ENCODE measurements around the gene CEACAM19. TPM values are rescaled to one million over a fixed set of nuclear protein-coding genes. Genes with fewer than 3 reads are reported as not detected.
"Not testable (repeated sequence)": the region's sequence is repeated elsewhere in the genome, so short reads cannot be mapped to it uniquely, and the experiment has no call there.

Gene CEACAM19
- polyA plus RNA-seq, 2 of the 4 experiments (the other 2 are of a cell fraction) = 7.2 to 8.2 TPM

DNA sequence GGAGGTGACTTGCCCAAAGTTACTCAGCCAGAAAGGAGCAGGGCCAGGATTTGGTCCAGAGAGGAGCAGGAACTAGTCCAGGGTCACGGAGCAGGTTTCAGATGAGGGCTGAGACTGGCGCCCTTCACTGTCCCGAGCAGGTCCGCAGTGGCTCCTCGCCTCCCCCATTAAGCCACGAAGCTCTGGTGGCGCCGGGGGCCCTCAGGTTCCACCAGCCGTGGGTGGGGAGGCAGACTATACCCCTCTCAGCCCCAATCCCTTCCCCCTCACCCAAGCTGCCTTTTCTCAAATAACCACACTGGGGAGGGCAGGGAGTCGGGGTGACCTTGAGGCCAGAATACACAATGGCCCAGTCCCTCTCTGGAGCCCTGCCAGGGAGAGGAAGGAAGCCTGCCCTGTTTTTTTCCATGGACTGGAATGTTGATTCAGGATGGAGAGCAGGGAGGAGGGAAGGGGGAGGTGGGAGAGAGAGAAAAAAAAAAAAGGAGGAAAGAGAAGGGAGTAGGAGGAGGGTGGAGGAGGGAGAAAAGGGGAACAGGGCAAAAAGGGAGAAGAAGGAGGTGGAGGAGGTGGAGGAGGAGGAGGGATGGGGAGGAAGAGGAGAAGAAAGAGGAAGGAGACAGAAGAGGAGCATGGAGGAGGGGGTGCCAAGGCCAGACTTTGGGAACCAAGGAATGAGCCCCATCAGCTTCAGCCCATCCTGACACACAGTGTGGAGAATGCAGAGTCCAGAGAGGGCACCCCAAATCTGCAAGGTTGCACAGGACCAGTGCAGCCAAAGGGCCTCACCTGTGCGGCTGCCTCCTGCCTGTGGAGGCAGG is 47.4 kb downstream of the CEACAM19 start (continued):
- TF ChIP-seq, protein P1, sequence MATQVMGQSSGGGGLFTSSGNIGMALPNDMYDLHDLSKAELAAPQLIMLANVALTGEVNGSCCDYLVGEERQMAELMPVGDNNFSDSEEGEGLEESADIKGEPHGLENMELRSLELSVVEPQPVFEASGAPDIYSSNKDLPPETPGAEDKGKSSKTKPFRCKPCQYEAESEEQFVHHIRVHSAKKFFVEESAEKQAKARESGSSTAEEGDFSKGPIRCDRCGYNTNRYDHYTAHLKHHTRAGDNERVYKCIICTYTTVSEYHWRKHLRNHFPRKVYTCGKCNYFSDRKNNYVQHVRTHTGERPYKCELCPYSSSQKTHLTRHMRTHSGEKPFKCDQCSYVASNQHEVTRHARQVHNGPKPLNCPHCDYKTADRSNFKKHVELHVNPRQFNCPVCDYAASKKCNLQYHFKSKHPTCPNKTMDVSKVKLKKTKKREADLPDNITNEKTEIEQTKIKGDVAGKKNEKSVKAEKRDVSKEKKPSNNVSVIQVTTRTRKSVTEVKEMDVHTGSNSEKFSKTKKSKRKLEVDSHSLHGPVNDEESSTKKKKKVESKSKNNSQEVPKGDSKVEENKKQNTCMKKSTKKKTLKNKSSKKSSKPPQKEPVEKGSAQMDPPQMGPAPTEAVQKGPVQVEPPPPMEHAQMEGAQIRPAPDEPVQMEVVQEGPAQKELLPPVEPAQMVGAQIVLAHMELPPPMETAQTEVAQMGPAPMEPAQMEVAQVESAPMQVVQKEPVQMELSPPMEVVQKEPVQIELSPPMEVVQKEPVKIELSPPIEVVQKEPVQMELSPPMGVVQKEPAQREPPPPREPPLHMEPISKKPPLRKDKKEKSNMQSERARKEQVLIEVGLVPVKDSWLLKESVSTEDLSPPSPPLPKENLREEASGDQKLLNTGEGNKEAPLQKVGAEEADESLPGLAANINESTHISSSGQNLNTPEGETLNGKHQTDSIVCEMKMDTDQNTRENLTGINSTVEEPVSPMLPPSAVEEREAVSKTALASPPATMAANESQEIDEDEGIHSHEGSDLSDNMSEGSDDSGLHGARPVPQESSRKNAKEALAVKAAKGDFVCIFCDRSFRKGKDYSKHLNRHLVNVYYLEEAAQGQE (IDR thresholded peaks at IDR 0.05) = no peak
- TF ChIP-seq GATA3 (IDR thresholded peaks at IDR 0.05; ENCODE audit: borderline replicate concordance) (peak; percentile 84), CEBPB (IDR thresholded peaks at IDR 0.05) (peak in 1 of 2 experiments; percentile 62; a peak in 1 of 4 replicates), RFX5 (IDR thresholded peaks at IDR 0.05) (no peak)

DNA sequence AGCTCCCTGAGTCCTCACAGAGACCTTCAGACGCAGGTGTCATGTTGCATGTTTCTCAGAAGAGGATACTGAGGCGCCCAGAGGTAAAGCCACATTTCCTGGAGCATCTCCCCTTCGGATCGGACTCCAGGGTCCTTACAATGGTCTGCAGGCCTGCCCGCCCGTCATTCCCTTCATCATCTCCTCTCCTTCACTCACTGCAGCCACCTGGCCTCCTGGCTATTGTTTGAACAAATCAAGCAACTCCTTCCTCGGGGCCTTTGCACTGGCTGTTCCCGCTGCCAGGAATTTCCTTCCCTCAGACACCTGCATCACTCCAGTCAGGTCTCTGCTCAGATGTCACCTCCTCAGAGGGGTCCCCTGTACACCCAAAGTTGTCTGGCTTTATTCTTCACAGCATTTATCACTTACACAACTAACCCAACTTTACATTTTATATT is 48.0 kb downstream of the CEACAM19 start:
- H3K4me2 ChIP-seq = peak overlapping the region; percentile 89
- POLR2A ChIA-PET = interaction anchor here (1.3 to 1.5 kb wide), 3 partner anchors 30 to 52 kb away, joined by 4 to 5 read pairs (median 5); no protein-coding TSS in a partner anchor
- no peak for DNase-seq (ENCODE audit: low read depth in 1 of 2, low spot score in 1 of 2)
- peak; percentile 20; the same call in 1 of the 2 replicates for TF ChIP-seq KDM1A (IDR thresholded peaks at IDR 0.05; ENCODE audit: low read depth)
- TF ChIP-seq HOXB13 (CRISPR knock-in tag; IDR thresholded peaks at IDR 0.05; ENCODE audit: low read depth) = peak; percentile 89; the same call in 1 of the 2 replicates
- TF ChIP-seq ZNF302 (CRISPR knock-in tag; IDR thresholded peaks at IDR 0.05) = 0 out of 2 replicates have a peak, but pooled peaks have one; percentile 34
- no peak for TF ChIP-seq HEYL (CRISPR knock-in tag; IDR thresholded peaks at IDR 0.05)
- peak; percentile 91 for TF ChIP-seq EHF (CRISPR knock-in tag; IDR thresholded peaks at IDR 0.05)
- peak; percentile 72; the same call in 1 of the 2 replicates for TF ChIP-seq FOSB (CRISPR knock-in tag; IDR thresholded peaks at IDR 0.05)
- peak overlapping the region; percentile 93 to 97 for H3K27ac ChIP-seq
- H3K4me1 ChIP-seq = peaks cover 72% of the 10 kb centered on the region
- FAIRE-seq = no peak
- CTCF ChIA-PET = interaction anchor here (0.6 to 42.5 kb wide), 10 partner anchors 9 to 131 kb away, joined by 3 to 1899 read pairs (median 4); partner anchors contain the start of genes BCL3, CBLC and CEACAM16
- H3K9me3 ChIP-seq = peaks cover 18% of the 10 kb centered on the region
- ATAC-seq = no peak
- 27% methylated on average over 8 of the region's 8 CpGs for WGBS (ENCODE audit: missing lambda C conversion rate)
- peak overlapping the region; percentile 7; the same call in 2 of the 3 replicates for H3K4me3 ChIP-seq

DNA sequence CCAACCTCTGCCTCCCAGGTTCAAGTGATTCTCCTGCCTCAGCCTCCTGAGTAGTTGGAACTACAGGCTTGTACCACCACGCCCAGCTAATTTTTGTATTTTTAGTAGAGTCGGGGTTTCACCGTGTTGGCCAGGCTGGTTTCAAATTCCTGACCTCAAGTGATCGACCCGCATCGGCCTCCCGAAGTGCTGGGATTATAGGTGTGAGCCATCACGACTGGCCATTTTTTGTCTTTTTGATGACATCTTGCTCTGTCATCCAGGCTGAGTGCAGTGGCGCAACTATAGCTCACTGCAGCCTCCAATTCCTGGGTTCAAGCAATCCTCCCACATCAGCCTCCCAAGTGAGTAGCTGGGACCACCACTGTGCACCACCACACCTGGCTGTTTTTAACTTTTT is 49.1 kb downstream of the CEACAM19 start:
- CTCF ChIA-PET = interaction anchor here (1.0 to 42.5 kb wide), 7 partner anchors 12 to 121 kb away, joined by 4 to 1899 read pairs (median 71); partner anchors contain the start of genes BCL3, CBLC and CEACAM16
- H3K9me3 ChIP-seq; DNase-seq (ENCODE audit: low read depth in 1 of 2, low spot score in 1 of 2); ATAC-seq; H3K4me3 ChIP-seq; POLR2A ChIA-PET; FAIRE-seq: not testable (repeated sequence)
- 0 out of 3 replicates have a peak overlapping the region, but pooled peaks have one; percentile 6 for H3K4me2 ChIP-seq
- peak overlapping the region; percentile 97 for H3K27ac ChIP-seq
- WGBS (ENCODE audit: missing lambda C conversion rate) = 90% methylated on average over 9 of the region's 9 CpGs
- peaks cover 81% of the 10 kb centered on the region for H3K4me1 ChIP-seq

DNA sequence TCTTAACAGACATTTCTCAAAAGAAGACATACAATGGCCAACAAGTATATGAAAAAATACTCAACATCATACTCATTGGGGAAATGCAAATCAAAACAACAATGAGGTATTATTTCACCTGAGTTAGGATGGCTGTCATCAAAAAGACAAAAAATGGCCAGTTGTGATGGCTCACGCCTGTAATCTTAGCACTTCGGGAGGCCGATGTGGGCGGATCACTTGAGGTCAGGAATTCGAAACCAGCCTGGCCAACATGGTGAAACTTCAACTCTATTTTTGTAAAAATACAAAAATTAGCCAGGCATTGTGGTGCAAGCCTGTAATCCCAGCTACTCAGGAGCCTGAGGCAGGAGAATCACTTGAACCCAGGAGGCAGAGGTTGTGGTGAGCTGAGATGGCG is 49.7 kb downstream of the CEACAM19 start:
- no peak for DNase-seq (ENCODE audit: low read depth in 1 of 2, low spot score in 1 of 2)
- ATAC-seq = no peak
- 93% methylated on average over 6 of the region's 6 CpGs for WGBS (ENCODE audit: missing lambda C conversion rate)
- CTCF ChIA-PET = interaction anchor here (0.8 to 42.5 kb wide), 10 partner anchors 11 to 150 kb away, joined by 3 to 1899 read pairs (median 45); partner anchors contain the start of genes BCL3, CBLC, CEACAM16 and NECTIN2
- peak overlapping the region; percentile 89; the same call in 1 of the 3 replicates for H3K4me2 ChIP-seq
- POLR2A ChIA-PET = interaction anchor here (0.7 kb wide), 1 partner anchor 35 kb away, joined by 3 read pairs; no protein-coding TSS in a partner anchor
- peak overlapping the region; percentile 97 for H3K27ac ChIP-seq
- peaks cover 87% of the 10 kb centered on the region for H3K4me1 ChIP-seq
- FAIRE-seq = no peak
- H3K4me3 ChIP-seq = no peak overlapping the region
- peaks cover 2% of the 10 kb centered on the region for H3K9me3 ChIP-seq
- TF ChIP-seq, protein P2, sequence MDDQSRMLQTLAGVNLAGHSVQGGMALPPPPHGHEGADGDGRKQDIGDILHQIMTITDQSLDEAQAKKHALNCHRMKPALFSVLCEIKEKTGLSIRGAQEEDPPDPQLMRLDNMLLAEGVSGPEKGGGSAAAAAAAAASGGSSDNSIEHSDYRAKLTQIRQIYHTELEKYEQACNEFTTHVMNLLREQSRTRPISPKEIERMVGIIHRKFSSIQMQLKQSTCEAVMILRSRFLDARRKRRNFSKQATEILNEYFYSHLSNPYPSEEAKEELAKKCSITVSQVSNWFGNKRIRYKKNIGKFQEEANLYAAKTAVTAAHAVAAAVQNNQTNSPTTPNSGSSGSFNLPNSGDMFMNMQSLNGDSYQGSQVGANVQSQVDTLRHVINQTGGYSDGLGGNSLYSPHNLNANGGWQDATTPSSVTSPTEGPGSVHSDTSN (IDR thresholded peaks at IDR 0.05) = no peak
- no peak for TF ChIP-seq PHF8 (IDR thresholded peaks at IDR 0.05; ENCODE audit: borderline replicate concordance, low read depth)
- no peak for TF ChIP-seq EHMT2 (IDR thresholded peaks at IDR 0.05; ENCODE audit: low read depth)
- TF ChIP-seq, protein P3, sequence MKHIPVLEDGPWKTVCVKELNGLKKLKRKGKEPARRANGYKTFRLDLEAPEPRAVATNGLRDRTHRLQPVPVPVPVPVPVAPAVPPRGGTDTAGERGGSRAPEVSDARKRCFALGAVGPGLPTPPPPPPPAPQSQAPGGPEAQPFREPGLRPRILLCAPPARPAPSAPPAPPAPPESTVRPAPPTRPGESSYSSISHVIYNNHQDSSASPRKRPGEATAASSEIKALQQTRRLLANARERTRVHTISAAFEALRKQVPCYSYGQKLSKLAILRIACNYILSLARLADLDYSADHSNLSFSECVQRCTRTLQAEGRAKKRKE (CRISPR knock-in tag; IDR thresholded peaks at IDR 0.05; ENCODE audit: low read depth) = no peak
- no peak for TF ChIP-seq SREBF2 (IDR thresholded peaks at IDR 0.05)
- no peak for TF ChIP-seq RARB (CRISPR knock-in tag; IDR thresholded peaks at IDR 0.05)
- no peak for TF ChIP-seq BHLHE40 (IDR thresholded peaks at IDR 0.05; ENCODE audit: low read depth, low read length)
- TF ChIP-seq, protein P1 (IDR thresholded peaks at IDR 0.05) = no peak

Measured in A549 (cell line).